ENCODE measurements around the gene YDJC.
"Not testable (repeated sequence)": the region's sequence is repeated elsewhere in the genome, so short reads cannot be mapped to it uniquely, and the experiment has no call there.

YDJC gene

DNA sequence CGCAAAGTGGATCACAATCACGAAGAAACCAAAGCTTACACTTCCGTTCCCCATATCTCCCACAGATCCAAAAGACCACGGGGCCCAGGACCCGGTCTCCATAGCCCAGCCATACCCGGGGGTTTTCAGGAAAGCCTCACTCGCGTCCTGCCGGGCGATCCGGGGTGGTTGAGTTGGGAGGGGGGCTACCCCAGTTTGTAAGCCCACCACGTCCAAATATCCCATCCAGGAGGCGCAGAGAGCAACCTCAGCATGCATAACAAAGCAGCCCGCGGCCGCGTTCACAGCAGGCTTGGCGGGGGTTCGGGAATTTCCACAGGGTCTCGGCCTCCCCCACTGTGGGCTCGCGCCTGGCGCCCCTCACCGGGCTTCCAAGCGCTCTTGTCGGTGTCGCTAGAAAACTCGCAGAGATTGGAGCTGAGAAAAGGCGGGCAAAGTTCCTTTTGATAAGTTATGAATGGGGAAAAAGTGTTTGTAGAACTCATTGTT lies 21.7 kb upstream of the YDJC start:
- DNase-seq = no peak

- no peak for DNase-seq
Observed at GRCh38 chr22:21650823-21651520, 21.1 kb upstream of the YDJC start.

DNA sequence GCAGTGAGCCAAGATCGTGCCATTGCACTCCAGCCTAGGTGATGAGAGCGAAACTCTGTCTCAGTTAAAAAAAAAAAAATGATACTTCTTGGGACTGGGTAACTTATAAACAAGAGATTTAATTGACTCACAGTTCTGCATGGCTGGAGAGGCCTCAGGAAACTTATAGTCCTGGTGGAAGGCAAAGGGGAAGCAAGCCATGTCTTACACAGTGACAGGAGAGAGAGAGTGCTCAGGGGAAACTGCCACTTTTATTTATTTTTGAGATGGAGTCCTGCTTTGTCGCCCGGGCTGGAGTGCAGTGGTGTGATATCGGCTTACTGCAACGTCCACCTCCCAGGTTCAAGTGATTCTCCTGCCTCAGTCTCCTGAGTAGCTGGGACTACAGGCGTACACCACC lies 20.5 kb upstream of the YDJC start:
- no peak for DNase-seq

GRCh38 chr22:21646608-21647590 lies 17.1 kb upstream of the YDJC start:
- peak; percentile 62 for DNase-seq

- not testable (repeated sequence) for DNase-seq
Observed at GRCh38 chr22:21645513-21645912, 15.7 kb upstream of the YDJC start.

DNA sequence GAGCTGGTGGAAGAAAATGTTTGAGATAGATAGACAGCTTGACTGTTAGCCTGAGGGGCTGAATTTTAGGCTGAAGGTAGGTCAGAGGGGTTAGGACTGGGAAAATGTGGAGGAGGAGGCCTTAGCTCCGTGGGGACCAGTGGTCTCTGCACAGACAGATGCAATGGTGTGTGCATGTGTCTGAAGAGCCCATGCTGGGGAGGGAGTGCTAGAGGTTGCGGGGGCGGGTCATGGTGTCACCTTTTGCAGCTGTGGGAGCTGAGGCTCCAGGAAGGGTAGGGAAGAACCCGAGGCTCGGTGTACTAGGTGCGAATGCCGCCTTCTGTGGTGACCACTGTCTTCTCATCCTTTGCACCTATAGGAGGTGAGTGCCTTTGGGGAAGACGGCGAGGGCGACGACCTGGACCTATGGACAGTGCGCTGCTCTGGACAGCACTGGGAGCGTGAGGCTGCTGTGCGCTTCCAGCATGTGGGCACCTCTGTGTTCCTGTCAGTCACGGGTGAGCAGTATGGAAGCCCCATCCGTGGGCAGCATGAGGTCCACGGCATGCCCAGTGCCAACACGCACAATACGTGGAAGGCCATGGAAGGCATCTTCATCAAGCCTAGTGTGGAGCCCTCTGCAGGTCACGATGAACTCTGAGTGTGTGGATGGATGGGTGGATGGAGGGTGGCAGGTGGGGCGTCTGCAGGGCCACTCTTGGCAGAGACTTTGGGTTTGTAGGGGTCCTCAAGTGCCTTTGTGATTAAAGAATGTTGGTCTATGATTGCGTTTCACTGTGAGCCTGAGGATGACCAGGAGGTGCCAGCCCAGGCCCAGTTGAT lies 13.9 kb upstream of the YDJC start:
- no peak for DNase-seq

DNA sequence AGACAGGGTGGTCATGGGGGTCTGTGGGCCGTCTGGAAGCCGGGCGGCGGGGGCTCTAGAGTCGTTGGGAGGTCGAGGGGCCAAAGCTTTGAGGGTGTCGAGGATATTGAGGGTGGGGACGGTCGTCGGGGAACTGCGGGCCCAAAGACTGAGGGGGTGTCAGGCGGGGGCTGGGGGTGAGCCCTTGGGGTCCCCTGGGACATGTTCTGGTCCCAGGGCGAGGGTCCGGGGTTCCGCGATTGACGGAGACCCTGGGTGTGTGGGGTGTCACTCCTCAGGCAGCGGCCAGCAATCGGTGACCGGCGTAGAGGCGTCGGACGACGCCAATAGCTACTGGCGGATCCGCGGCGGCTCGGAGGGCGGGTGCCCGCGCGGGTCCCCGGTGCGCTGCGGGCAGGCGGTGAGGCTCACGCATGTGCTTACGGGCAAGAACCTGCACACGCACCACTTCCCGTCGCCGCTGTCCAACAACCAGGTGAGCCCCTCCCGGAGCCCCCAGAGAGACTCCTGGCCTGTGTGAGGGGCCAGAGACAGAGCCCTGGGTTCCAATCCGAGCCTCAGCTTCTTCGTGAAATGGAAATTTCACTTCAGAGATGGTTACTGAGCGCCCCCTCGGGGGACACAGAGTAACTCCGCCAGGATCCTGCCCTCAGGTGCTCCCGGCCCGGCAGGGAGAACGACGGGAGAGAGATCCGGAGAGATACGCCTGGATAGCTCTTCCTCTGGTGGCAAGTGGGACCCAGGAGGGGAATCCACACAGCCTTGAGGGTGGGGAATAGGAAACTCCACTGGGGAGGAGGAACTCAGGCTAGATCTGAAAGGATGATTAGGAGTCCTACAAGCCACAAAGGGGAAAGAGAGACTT lies 13.0 kb upstream of the YDJC start:
- DNase-seq = no peak

- peak; percentile 97 for DNase-seq
Observed at GRCh38 chr22:21641789-21642583, 12.2 kb upstream of the YDJC start, which contains the start of gene SDF2L1. TSS of gene SDF2L1 (plus strand) at chr22:21642302. CDS start at chr22:21642337, 35 bp downstream.

GRCh38 chr22:21641417-21641788 lies 11.6 kb upstream of the YDJC start:
- no peak for DNase-seq

DNA sequence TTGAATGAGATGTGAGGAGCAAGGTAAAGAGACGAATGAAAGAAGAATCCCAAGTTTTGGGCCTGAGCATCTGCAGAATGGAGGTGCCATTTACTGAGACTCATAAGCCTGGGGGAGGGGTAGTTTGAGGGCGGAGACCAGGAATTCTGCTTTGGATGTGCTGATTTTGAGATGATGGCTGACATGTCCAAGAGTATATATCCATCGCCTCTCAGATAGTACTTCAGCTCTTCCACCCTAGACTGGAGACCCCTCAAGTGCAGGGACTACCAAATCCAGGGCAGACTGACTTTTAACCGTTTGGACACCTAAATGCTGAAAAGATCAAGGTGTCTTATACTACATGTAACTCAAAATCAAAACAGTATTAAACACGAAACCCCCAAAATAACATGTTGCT lies 11.0 kb upstream of the YDJC start:
- DNase-seq = no peak

DNA sequence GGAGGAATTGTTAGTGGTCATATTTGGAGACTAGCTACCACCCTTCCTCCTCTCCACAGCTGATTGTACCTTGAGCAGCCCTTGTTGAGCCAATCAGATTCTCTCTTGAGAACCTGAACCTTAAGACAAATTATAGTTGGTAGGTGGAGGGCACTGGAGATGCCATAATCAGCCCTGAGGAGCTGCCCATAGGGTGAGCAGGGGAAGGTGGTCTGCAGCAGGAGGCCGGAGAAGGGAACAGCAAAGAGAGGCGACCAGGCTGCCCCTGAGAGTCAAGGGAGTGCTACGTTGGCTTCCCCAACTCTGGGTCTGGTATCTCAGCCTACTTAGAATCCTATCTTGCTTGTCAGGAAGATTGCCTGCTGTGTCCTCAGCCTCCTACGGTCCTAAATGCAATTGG lies 9.5 kb upstream of the YDJC start:
- DNase-seq = no peak

DNA sequence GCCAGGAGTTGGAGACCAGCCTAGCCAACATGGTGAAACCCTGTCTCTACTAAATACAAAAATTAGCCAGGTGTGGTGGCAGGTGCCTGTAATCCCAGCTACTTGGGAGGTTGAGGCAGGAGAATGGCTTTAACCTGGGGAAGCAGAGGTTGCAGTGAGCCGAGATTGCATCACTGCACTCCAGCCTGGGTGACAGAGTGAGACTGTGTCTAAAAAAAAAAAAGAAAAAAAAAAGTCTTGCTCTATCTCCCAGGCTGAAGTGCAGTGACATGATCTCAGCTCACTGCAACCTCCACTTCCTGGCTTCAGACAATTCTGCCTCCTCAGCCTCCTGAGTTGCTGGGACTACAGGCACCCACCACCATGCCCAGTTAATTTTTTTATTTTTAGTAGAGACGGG lies 7.6 kb upstream of the YDJC start:
- not testable (repeated sequence) for DNase-seq

GRCh38 chr22:21636629-21637218 lies 6.9 kb upstream of the YDJC start:
- DNase-seq = no peak

DNA sequence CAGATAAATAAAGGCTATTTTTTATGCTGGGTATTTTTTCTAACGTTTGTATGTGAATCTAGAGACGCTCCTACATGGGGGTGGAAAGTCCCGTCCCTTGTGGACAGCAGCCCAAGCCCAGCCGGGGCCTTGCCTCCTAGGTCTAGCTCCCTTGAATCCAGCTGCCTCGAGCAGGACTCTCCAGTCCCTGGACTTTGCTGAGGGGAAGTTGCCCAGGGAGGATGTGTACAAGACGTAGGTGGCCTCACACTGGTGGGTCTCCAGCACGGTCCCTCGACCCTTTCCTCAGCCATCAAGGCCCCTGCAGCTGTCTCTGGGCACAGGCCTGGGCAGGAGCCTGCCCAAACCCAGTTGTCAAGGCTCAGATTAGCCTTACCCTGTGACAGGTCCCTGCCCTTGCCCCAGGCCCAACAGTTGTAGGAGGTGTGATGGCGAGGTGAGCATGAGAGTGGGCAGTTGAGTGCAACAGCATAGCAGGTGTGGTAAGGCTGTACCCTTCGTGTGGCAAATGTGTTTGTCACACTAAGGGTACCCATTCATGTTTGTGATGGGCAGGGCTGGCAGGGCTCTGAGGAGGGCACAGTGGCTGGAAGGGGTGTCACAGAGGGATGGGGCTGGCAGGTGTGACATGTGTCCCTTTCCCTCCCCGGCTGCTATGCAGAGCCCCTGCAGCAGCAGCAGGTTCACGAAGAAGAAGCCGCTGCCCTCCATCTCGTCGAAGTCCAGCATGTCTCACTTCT lies 6.1 kb upstream of the YDJC start:
- no peak for DNase-seq

GRCh38 chr22:21634844-21635243 lies 5.0 kb upstream of the YDJC start:
- DNase-seq = no peak

- DNase-seq = no peak
Observed at GRCh38 chr22:21634081-21634480, 4.3 kb upstream of the YDJC start.

- DNase-seq = no peak
Observed at GRCh38 chr22:21633481-21633880, 3.7 kb upstream of the YDJC start.

GRCh38 chr22:21632931-21633330 lies 3.1 kb upstream of the YDJC start:
- no peak for DNase-seq

DNA sequence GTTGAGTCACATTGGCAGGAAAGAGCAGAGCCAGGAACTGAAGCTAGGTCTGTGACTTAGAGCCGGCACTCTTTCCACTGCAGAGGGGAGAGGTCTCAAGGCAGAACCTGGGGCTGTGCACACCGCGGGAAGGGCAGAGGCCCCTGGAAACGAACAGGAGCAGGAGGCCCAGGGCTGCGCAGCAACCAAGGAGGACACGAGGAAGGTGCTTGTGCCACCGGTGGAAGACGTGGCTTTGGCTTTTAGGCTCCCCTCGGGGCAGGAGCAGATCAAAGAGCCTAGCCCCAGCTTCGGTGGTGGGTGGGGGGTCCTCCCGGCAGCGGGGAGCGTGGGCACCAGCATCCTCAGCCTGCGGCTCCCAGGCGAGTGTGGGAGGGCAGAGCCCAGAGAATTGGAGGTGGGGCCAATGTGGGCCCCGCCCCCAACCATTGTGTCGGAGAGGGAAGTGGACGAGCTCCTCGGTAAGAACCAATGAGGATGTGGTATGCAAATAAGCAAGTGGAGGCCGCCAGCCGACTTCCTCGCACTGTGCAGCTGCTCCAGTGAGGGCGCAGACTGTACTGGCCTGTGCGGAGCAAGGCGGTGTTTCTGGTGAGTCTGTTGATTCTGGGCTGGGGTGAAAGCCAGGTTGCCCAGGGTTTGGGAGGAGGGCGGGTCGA lies 2.5 kb upstream of the YDJC start, which contains the start of gene CCDC116:
Gene CCDC116, plus strand, starts transcription at position 524 of the 659 bp plus-strand sequence. CDS start 422 bp downstream, outside the sequence.
- no peak for DNase-seq
